ENCODE data around the gene SLC37A3.
"Not testable (repeated sequence)": the region's sequence is repeated elsewhere in the genome, so short reads cannot be mapped to it uniquely, and the experiment has no call there.

Gene SLC37A3

DNA sequence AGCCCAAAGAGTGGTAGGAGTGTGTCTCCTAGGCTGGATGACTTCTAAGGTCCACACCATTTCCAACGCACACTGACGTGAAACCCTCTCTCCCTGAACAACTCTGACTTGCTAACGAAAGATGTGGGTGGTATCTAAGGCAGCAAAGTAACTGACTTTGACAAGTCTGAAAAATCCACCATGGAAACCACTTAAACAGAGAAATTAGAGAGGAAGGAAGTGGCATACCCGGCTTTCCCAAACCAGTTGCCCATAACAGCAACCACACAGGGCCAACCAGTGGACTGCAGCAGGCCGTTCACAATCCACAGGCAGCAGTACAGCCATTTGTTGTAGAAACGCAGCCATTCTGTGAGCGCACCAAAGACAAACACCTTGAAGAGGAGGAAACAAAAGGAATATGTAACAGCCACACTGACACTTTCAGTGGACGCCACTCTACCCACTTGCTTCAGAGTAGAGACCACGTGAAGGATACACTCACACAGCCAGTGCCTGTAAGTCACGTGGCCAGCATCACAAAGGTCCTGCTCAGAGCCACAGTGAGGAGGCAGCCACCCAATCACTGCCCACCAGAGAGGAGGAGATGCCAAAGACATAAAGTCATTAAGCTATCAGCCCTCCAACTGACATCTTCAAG is 39.8 kb downstream of the SLC37A3 start:
- no peaks in the 10 kb centered on the region for H3K27me3 ChIP-seq (ENCODE audit: control insufficient read depth, insufficient read depth, low read length)
- H3K4me3 ChIP-seq (ENCODE audit: low read length): no peak overlapping the region
- no peak overlapping the region for H3K9ac ChIP-seq (ENCODE audit: low read length)
- H3K4me1 ChIP-seq (ENCODE audit: control insufficient read depth, insufficient read depth, low read length): no peaks in the 10 kb centered on the region
- no peak overlapping the region for H3K27ac ChIP-seq (ENCODE audit: low read depth, low read length)
- peaks cover 3% of the 10 kb centered on the region for H3K36me3 ChIP-seq (ENCODE audit: control insufficient read depth, insufficient read depth, low read length)

DNA sequence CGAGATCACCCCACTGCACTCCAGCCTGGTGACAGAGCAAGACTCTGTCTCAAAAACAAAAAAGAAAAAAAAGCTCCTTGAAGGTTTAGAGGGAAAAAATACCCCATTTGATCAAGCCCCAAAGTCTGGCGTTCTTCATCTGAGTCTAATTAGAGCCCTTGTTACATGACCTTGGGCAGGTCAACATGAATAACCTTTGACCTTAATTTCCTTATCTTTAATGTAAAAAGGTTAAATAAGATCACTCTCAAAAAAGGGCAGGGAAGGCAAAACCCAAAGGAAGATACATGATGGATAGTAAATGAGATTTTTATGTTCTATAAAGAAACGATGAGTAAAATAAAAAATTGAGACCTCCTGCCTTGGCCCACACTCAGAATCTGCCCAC is 40.3 kb downstream of the SLC37A3 start:
- Histone ChIP-seq H3K36me3 (ENCODE audit: control insufficient read depth, insufficient read depth, low read length) (peaks cover 3% of the 10 kb centered on the region), H3K27ac (ENCODE audit: low read depth, low read length) (no peak overlapping the region), H3K27me3 (ENCODE audit: control insufficient read depth, insufficient read depth, low read length) (no peaks in the 10 kb centered on the region), H3K4me3 (ENCODE audit: low read length) (no peak overlapping the region), H3K4me1 (ENCODE audit: control insufficient read depth, insufficient read depth, low read length) (no peaks in the 10 kb centered on the region), H3K9ac (ENCODE audit: low read length) (no peak overlapping the region)

DNA sequence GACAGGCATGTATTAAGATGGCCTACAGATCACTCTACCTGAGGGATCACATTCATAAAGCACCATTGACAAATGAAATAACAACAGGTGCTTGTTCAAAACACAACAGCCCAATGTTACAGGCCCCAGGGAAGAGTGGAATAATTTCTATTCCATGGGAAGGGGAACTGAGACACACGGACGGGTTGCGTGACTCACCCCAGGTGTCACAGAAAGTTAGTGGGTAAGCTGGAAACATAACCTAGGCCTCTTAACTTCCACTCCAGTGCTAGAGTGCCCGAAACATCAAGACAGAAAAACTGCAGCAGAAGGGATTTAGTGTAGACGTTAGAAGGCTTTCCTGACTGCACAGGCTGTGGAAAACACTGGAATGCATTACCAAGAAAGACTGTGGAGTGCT is 48.3 kb downstream of the SLC37A3 start:
- Histone ChIP-seq H3K27me3 (ENCODE audit: control insufficient read depth, insufficient read depth, low read length) (no peaks in the 10 kb centered on the region), H3K36me3 (ENCODE audit: control insufficient read depth, insufficient read depth, low read length) (peaks cover 14% of the 10 kb centered on the region), H3K4me3 (ENCODE audit: low read length) (no peak overlapping the region), H3K9ac (ENCODE audit: low read length) (no peak overlapping the region), H3K27ac (ENCODE audit: low read depth, low read length) (no peak overlapping the region), H3K4me1 (ENCODE audit: control insufficient read depth, insufficient read depth, low read length) (peaks cover 10% of the 10 kb centered on the region)

DNA sequence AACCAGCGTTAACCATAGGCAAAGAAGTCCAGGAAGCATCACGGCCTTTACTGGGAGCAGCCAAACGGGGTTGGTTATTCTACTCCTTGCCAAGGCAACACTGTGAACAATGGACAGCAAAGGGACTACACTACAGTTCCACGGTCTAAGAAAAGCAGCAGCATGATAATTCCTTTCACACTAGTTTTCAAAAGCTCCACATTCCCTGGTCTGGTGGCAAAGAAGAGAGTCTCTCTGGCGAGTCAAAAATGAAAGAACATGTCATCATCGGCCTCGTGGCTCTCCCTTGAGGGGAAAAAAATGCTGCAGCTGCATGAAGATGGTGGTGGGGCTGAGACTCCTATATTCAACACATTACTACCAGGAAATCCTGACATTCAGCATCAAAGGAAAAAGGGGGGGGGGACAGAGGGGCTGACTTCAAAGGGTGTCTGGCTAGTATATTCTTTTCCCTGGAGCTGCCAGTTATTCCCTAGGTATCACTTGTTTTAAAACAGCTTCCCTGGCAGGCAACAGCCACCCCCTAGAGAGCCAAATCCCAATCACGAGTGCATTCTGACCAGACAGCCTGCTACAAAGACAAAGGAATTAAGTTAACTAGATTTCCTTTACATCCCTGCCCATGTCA is 49.1 kb downstream of the SLC37A3 start:
- H3K4me1 ChIP-seq (ENCODE audit: control insufficient read depth, insufficient read depth, low read length): peaks cover 10% of the 10 kb centered on the region
- no peaks in the 10 kb centered on the region for H3K27me3 ChIP-seq (ENCODE audit: control insufficient read depth, insufficient read depth, low read length)
- H3K9ac ChIP-seq (ENCODE audit: low read length): no peak overlapping the region
- no peak overlapping the region for H3K4me3 ChIP-seq (ENCODE audit: low read length)
- H3K27ac ChIP-seq (ENCODE audit: low read depth, low read length): peak overlapping the region; percentile 38
- H3K36me3 ChIP-seq (ENCODE audit: control insufficient read depth, insufficient read depth, low read length): peaks cover 16% of the 10 kb centered on the region

DNA sequence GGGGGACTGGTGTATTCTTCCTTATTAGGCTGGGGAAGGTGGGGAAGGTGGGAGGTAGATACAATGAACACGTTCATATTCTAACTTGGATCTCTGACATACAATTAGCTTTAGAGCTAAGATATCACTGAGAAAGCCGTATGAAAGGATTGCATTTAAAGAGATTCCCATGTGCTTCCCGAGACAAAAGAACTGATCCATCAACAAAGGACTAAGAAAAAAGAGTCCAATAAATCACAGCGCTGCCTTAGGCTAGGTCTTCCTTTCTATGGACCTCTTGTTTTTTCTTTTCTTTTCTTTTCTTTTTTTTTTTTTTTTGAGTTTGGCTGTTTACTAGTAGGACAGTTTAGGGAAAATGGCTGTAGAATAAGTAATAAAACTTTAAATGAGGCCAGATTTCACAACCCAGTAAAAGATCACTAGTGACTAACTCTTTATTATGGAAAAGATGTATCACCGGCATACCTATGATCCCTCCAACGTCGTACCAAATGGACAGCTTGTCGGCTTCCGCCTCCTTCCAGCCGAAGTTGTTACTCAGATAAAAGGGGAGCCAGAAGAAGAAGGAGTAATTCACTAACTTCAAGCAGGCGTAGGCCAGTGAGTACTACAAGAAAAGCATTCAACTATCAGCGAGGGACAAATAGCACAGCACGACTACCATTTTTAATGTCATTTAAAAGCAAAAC is 50.0 kb downstream of the SLC37A3 start:
- Histone ChIP-seq H3K36me3 (ENCODE audit: control insufficient read depth, insufficient read depth, low read length) (peaks cover 16% of the 10 kb centered on the region), H3K27ac (ENCODE audit: low read depth, low read length) (peak overlapping the region; percentile 38), H3K9ac (ENCODE audit: low read length) (no peak overlapping the region)

DNA sequence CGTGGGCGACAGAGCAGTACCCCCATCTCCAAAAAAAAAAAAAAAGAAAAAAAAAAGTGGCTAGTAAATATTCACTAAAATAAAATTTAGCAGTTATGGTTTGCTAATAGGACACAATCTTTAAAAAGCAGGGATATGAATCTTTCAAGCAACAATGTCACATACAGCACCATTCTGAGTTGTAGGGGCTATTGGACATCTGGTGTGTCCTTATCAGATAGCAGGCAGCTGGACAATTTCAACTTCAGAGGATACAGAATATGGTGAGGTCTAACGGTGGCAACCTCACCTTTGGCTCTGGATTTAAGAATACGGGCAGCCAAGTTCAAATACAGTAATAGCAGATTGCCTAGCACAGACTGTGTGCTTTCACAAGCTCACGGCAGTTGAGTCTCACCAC is 51.1 kb downstream of the SLC37A3 start:
- peaks cover 16% of the 10 kb centered on the region for H3K36me3 ChIP-seq (ENCODE audit: control insufficient read depth, insufficient read depth, low read length)
- H3K27ac ChIP-seq (ENCODE audit: low read depth, low read length): no peak overlapping the region
- no peaks in the 10 kb centered on the region for H3K27me3 ChIP-seq (ENCODE audit: control insufficient read depth, insufficient read depth, low read length)
- H3K9ac ChIP-seq (ENCODE audit: low read length): no peak overlapping the region
- H3K4me3 ChIP-seq (ENCODE audit: low read length): no peak overlapping the region
- peaks cover 10% of the 10 kb centered on the region for H3K4me1 ChIP-seq (ENCODE audit: control insufficient read depth, insufficient read depth, low read length)

More for the DNA sequence above, 50.0 kb downstream of the SLC37A3 start:
- H3K27me3 ChIP-seq (ENCODE audit: control insufficient read depth, insufficient read depth, low read length): no peaks in the 10 kb centered on the region
- no peak overlapping the region for H3K4me3 ChIP-seq (ENCODE audit: low read length)
- peaks cover 10% of the 10 kb centered on the region for H3K4me1 ChIP-seq (ENCODE audit: control insufficient read depth, insufficient read depth, low read length)

DNA sequence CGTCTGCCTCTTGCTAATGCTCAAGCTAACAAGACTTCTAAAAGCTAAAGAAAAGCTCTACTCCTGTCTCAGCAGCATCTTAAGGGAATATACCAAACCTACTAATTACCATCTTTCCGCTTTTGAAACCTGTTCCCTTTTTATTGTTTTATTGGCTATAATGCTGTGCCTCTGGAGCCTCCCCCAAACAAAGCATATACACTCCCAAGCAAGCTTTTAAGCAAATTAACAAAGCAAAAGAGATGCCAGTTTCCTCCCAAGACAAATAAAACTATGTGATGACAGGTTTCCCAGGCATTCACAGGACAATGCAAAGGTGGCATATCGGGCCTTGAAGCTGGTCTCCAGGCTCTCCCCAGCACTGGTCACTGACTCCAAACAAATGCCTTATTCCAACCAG is 52.9 kb downstream of the SLC37A3 start:
- Histone ChIP-seq H3K36me3 (ENCODE audit: control insufficient read depth, insufficient read depth, low read length) (peaks cover 22% of the 10 kb centered on the region), H3K4me3 (ENCODE audit: low read length) (no peak overlapping the region), H3K27ac (ENCODE audit: low read depth, low read length) (no peak overlapping the region), H3K27me3 (ENCODE audit: control insufficient read depth, insufficient read depth, low read length) (no peaks in the 10 kb centered on the region), H3K4me1 (ENCODE audit: control insufficient read depth, insufficient read depth, low read length) (peaks cover 10% of the 10 kb centered on the region), H3K9ac (ENCODE audit: low read length) (no peak overlapping the region)

DNA sequence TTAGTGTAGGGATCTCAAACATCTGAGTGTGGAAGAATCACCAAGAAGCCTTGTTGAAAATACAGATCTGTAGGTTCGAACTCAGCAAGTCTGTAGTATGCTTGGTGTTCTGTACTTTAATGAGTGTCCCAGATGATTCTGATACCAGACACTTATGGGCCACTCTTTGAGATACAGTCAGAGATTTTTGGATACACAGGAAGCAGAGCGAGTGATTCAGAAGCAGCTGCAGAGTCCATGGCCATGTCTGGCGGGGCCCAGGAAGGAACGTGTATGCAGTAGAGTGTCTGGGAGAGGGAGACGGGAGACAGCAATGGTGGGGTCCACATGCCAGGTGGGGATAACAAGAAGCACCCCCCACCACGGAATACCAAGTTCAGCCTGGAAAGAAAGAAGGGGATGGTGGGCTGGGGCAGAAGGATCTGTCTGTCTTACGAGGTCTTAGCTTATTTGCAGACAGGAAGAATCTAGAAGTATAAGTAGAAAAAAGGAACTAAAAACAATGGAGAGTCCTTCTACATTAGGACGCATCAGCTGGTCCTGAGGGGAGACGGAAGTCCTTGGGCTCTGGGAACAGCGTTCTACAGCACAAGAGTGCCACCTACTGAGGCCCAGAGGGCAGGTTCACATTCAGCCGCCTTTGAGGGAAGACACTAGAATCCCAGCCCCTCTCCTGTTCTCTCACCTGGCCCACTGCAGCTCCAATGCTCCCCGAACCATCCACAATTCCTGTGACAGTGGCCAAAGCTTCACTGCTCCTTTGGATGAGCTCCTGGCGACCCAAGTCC is 55.4 kb downstream of the SLC37A3 start:
- Histone ChIP-seq H3K9ac (ENCODE audit: low read length) (no peak overlapping the region), H3K4me3 (ENCODE audit: low read length) (no peak overlapping the region), H3K36me3 (ENCODE audit: control insufficient read depth, insufficient read depth, low read length) (peaks cover 16% of the 10 kb centered on the region)

DNA sequence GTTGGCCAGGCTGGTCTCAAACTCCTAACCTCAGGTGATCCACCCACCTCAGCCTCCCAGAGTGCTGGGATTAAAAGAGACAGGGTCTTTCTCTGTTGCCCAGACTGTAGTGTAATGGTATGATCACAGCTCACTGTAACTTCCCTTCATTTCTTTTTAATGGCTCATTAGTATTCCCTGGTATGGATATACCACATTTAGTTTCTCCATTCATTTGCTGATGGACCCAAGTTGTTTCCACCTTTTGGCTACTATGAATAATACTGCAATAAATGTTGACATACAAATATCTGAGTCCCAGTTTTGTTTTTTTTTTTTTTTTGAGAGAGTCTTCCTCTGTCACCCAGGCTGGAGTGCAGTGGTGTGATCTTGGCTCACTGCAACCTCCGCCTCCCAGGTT is 59.4 kb downstream of the SLC37A3 start:
- not testable (repeated sequence) for H3K4me3 ChIP-seq (ENCODE audit: low read length); H3K9ac ChIP-seq (ENCODE audit: low read length); H3K27me3 ChIP-seq (ENCODE audit: control insufficient read depth, insufficient read depth, low read length); H3K27ac ChIP-seq (ENCODE audit: low read depth, low read length); H3K4me1 ChIP-seq (ENCODE audit: control insufficient read depth, insufficient read depth, low read length)
- H3K36me3 ChIP-seq (ENCODE audit: control insufficient read depth, insufficient read depth, low read length): peaks cover 11% of the 10 kb centered on the region

More for the DNA sequence above, 55.4 kb downstream of the SLC37A3 start:
- H3K27ac ChIP-seq (ENCODE audit: low read depth, low read length): no peak overlapping the region
- H3K4me1 ChIP-seq (ENCODE audit: control insufficient read depth, insufficient read depth, low read length): no peaks in the 10 kb centered on the region
- H3K27me3 ChIP-seq (ENCODE audit: control insufficient read depth, insufficient read depth, low read length): no peaks in the 10 kb centered on the region

DNA sequence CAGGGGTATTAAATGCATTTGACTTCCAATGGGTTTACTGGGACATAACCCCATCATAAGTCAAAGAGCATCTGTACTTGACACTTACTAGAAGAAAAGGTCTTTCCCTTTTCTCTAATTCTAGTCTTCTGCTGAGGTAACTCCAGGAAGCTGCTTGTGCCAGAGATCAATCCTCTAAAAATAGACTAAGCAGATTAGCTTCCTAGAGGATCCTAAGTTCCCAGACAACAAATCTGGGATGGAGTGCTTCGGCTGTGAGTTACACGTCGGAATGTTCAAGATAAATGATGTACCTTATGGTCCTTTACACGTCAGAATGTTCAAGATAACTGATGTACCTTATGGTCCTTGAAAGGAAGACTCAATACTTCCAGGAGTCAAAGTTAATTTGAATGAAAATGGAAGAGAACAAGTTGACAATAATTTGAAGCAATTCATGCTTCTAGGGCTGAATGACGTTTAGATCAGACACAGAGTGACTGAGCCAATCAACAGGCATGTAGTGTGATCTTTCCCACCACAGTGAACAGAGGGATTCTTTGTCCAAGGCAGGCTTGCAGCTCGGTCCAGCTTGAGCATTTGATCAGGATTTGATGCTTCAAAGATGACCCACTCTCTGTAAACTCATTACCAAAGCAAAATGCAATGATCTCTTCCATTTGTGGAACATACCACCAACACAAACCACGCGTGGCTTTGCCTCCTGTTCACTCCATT is 63.8 kb downstream of the SLC37A3 start:
- Histone ChIP-seq H3K27me3 (ENCODE audit: control insufficient read depth, insufficient read depth, low read length) (no peaks in the 10 kb centered on the region), H3K4me3 (ENCODE audit: low read length) (no peak overlapping the region), H3K9ac (ENCODE audit: low read length) (no peak overlapping the region), H3K27ac (ENCODE audit: low read depth, low read length) (no peak overlapping the region), H3K36me3 (ENCODE audit: control insufficient read depth, insufficient read depth, low read length) (peaks cover 2% of the 10 kb centered on the region), H3K4me1 (ENCODE audit: control insufficient read depth, insufficient read depth, low read length) (no peaks in the 10 kb centered on the region)

DNA sequence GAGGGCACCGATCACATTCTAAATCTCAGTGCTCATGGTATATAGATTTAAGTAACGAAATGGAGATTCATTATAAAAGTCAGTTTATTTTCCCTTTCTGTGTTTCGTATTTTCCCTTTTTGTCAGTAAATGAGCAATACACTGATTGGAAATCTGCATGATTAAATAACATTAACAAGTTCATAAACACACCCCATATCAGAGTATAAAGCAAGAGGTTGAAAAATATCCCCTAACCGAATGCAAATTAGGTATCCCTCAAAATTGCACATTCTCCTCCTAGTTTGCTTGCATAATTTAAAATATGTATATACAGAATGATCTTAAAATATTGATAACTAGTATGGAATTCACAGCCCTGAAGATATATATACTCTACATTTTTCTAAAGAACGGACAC is 64.6 kb downstream of the SLC37A3 start:
- H3K27me3 ChIP-seq (ENCODE audit: control insufficient read depth, insufficient read depth, low read length): no peaks in the 10 kb centered on the region
- no peak overlapping the region for H3K9ac ChIP-seq (ENCODE audit: low read length)
- H3K27ac ChIP-seq (ENCODE audit: low read depth, low read length): no peak overlapping the region

DNA sequence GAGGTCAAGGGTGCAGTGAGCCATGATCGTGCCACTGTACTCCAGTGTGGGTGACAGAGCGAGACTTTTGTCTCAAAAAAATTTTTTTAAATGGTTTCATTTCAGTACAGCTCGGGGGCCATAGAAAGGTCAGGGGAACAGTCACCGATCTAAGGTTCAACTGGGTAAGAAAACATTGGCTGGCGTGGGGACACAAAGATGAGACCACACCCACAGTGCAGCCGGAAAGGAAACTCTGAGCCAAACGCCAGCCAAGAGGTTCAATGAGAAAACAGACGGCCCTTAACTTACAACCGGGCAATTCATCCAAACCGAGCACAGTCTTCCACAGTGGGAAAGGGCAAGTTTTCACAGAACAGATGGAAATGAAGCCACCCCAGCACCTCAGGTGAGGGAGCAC is 65.1 kb downstream of the SLC37A3 start:
- no peak overlapping the region for H3K27ac ChIP-seq (ENCODE audit: low read depth, low read length)
- no peaks in the 10 kb centered on the region for H3K27me3 ChIP-seq (ENCODE audit: control insufficient read depth, insufficient read depth, low read length)
- H3K4me3 ChIP-seq (ENCODE audit: low read length): no peak overlapping the region
- no peaks in the 10 kb centered on the region for H3K4me1 ChIP-seq (ENCODE audit: control insufficient read depth, insufficient read depth, low read length)
- no peak overlapping the region for H3K9ac ChIP-seq (ENCODE audit: low read length)
- H3K36me3 ChIP-seq (ENCODE audit: control insufficient read depth, insufficient read depth, low read length): peaks cover 2% of the 10 kb centered on the region

More for the DNA sequence above, 64.6 kb downstream of the SLC37A3 start:
- Histone ChIP-seq H3K4me1 (ENCODE audit: control insufficient read depth, insufficient read depth, low read length) (no peaks in the 10 kb centered on the region), H3K36me3 (ENCODE audit: control insufficient read depth, insufficient read depth, low read length) (peaks cover 2% of the 10 kb centered on the region), H3K4me3 (ENCODE audit: low read length) (no peak overlapping the region)
